HG03280 (cell line): ENCODE data around the gene SCNM1.
"Not testable (repeated sequence)": the region's sequence is repeated elsewhere in the genome, so short reads cannot be mapped to it uniquely, and the experiment has no call there.

Experiments used
- ATAC-seq: cut with Tn5 transposase; IDR thresholded peaks from one replicate; pipeline ENCODE4 v1.9.1; 2021; ENCODE audit warnings: mild to moderate bottlenecking, moderate library complexity; ENCODE audit not compliant: unreplicated experiment

The SCNM1 gene

GRCh38 chr1:151146412-151147131 lies 19.4 kb upstream of the SCNM1 start, which contains the start of gene SEMA6C:
TSS of gene SEMA6C (minus strand) at chr1:151146631. CDS start at chr1:151142621, 4,010 bp downstream.
- ATAC-seq: peak; percentile 95

DNA sequence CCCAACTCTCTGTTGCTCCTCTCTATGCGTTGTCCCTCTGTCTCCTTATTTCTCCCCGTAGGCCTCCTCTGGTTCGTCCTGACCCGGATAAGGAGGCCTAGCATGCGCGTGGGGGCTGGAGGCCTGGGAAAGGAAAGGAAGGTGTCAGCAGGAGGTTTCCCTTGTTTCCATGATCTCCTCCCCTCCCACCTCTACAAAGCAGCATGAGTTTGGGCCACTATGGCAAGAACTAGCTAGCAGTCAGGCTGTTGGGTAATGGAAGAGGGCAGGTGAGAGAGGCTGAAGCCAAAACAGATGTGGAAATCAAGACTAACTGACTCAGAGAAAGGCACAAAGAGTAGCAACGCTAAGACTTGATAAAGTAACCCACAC lies 18.8 kb upstream of the SCNM1 start:
- ATAC-seq: no peak

DNA sequence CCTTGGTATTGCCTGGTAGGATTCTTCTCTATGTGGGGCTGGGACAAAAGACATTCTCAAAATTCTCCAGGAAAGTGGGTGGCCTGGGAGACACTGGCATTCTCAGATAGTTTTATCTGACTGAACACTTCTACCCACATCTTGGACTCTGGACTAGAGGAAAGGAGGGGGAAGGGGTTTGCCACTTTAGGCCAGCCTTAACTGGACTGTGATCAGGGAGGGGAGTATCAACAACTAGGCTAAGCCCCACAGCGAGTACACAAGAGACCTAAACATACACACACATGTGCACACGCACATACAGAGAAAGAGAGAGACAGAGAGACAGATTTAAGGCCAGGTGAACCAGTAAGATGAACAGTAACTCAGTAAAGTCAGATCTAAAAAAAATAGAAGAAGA lies 18.3 kb upstream of the SCNM1 start:
- ATAC-seq: no peak

GRCh38 chr1:151156515-151156819 lies 9.5 kb upstream of the SCNM1 start, which contains the start of gene TNFAIP8L2:
TSS of gene TNFAIP8L2 (plus strand) at chr1:151156649. CDS start at chr1:151158698, 2,049 bp downstream.
- ATAC-seq: peak; percentile 71

- no peak for ATAC-seq
Observed at GRCh38 chr1:151157067-151157531, 8.8 kb upstream of the SCNM1 start.

DNA sequence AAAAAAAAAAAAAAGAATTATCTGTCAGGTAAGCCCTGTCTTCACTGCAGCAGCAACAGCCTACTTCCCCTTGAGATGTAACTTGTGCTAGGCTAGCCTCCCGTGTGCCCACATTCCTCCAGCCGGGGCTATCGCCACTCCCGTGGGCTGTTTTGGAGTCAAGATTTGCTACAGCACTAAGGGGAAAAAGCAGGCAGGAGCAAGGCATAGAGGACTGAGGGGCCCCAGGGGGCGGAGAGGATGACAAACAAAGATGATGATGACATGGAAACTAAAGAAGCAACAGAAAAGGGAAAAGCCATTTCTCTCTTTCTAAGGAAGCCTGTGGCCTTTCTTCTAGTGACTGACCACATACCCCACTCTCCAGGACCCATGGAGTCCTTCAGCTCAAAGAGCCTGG lies 7.6 kb upstream of the SCNM1 start:
- no peak for ATAC-seq

- no peak for ATAC-seq
Observed at GRCh38 chr1:151158751-151159251, 7.1 kb upstream of the SCNM1 start.

DNA sequence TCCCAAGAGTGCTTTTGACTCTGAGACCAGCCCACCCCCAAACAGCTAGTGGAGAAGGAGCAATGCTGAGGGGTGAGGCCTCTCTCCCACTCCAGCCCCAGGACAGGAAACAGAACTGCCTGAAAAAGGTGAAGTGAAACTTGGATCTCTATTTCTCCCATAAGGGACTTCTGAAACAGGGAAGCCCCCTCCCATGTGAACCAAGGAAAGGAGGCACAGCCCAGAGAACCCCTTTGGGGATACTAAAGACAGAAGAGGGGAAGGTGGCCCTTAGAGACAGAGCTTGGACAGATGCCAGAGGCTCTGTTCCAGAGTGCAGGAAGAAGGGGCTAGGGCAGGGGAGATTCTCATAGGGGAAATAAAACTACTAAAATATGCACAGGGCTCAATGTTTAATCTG lies 6.6 kb upstream of the SCNM1 start:
- no peak for ATAC-seq

DNA sequence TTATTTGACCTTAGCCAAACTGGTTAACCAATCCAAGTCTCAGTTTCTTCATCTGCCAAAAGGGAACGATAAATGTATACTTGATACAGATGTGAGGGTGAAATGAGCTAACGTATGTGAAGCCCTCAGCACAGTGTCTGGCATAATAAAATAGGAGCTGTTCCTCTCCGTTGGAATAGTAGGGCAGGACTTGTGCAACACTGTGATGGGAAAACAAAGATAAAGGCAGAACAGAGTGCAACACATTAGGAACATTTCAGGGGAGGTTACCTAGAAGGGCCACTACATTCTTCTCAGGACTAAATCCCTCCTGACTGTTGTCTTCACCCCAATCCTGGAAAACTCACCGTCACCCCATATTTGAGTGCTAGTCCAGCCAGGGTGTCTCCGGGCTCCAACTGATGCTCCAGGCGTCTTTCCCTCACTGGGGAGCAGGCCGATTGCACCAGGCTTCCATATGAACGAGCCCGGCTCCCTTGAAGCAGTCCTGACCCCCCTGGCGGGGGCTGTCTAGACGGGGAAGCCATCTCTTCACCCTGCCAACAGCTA lies 1.1 kb upstream of the SCNM1 start:
- ATAC-seq: no peak

- ATAC-seq: peak; percentile 10
Observed at GRCh38 chr1:151165281-151165737, 635 bp upstream of the SCNM1 start.

GRCh38 chr1:151166505-151166956 lies 587 bp downstream of the SCNM1 start:
- no peak for ATAC-seq

DNA sequence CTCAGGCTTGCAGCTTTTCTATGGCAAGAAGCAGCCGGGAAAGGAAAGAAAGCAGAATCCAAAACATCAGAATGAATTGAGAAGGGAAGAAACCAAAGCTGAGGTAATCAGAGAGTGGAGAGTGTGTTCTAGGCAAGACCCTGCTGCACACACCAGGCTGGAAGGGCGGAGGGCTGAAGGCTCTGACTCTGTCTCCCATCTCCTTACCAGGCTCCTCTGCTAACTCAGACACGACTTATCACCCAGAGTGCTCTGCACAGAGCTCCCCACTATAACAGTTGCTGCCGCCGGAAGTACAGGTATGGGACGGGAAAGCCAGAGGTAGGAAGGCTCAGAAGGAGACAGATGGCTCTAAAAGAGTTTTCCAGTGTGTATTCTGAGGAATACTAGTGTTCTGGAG lies 1.2 kb downstream of the SCNM1 start:
- ATAC-seq: no peak

GRCh38 chr1:151171190-151171589 lies 5.2 kb downstream of the SCNM1 start:
- no peak for ATAC-seq

- no peak for ATAC-seq
Observed at GRCh38 chr1:151175041-151175741, 9.2 kb downstream of the SCNM1 start.

- no peak for ATAC-seq
Observed at GRCh38 chr1:151175863-151176262, 9.9 kb downstream of the SCNM1 start, which contains the start of gene TMOD4. TSS of gene TMOD4 (minus strand) at chr1:151175981. CDS start at chr1:151174875, 1,106 bp downstream.

GRCh38 chr1:151176514-151177045 lies 10.6 kb downstream of the SCNM1 start:
- ATAC-seq: no peak

DNA sequence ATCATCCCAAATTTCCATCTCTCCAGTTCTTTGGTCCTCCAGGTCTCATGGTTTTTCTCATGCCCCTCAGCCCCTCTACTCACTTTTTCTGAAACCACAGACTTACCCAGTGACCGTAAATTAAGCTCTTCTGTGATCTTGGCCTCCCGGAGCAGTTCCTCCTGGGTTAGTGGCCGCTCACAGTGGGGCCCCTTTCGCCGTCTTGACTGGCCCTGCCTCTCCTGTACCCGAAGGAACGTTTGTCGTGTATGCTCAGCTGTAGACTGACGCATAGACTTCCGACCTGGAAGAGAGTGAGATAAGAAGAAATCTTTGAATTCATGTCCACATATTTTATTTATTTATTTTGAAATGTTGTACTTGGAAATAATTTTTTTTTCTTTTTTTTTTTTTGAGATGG lies 18.3 kb downstream of the SCNM1 start:
- no peak for ATAC-seq

DNA sequence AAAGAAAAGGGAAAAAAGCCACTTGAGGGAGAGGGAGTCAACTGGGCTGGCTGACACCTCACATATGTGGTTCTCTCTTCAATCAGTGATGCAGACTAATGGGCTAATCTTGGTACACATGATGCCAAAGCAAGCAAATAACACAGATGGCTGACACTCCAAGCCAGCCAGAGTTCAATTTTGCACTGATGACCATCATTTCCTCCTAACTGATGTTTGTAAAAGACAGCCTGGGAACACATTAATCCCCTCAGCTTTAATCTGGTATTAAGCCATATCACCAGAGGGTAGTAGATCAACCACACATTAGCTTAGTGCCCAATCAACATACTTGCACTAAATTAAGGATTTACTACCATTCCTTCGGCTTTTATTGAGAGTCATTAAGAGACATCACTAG lies 21.3 kb downstream of the SCNM1 start:
- ATAC-seq: no peak

DNA sequence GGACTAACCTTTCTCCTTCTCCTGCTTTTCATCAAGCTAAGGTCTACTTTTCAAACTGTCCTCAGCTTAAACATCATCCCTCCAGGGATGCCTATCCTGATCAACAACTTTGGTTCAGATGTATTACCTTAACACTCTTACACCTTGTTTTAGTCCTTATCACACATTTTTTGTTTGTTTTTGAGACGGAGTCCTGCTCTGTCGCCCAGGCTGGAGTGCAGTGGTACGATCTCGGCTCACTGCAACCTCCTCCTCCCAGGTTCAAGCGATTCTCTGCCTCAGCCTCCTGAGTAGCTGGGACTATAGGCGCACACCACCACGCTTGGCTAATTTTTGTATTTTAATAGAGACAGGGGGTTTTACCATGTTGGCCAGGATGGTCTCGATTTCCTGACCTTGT lies 22.7 kb downstream of the SCNM1 start:
- not testable (repeated sequence) for ATAC-seq

GRCh38 chr1:151189637-151190445 lies 23.9 kb downstream of the SCNM1 start, which contains the start of gene VPS72:
TSS of gene VPS72 (minus strand) at chr1:151190197. CDS start at chr1:151190121, 76 bp downstream.
- peak; percentile 82 for ATAC-seq
